Measurements from ENCODE around the gene KIAA1755.

DNA sequence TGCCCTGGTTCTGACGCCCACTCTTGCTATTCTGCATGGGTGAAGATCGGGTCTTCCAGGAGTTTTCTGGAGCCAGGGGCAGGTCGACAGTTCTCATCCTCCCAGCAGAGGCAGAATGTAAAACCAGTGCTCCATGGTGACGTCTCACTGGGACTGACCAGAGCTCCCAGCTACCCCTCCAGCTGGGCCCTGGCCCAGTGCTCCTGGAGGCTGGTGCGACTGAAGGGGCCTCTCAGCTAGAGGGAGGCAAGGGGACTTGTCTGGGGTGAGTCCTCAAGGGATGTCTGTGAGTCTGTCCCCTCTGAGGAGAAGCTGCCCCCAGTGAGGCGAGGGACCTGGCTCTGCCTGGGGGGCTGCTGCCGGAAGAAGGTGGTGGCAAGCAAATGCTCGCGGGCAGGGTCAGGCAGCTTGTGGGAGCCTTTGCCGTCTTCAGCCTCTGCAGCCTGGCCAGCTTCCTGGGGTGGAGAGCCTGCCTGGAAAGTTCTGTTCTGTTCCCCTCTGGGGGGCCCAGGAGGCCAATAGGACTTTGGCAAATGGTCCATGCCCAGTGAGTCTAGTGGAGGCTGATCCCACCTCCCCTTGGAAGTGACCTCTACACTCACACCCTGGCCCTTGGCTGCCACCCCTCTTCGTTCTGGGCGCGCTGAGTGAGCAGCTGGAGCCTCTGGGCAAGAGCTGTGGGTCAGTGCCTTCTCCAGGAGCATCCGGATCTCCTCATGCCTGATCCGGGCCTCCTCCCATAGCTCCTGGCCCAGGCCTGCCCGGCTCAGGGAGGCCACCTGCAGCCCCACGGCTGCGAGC, 47.5 kb downstream of the KIAA1755 start:
- TF ChIP-seq SUZ12 (IDR thresholded peaks at IDR 0.05; ENCODE audit: extremely low read depth, insufficient read depth, insufficient read length) (no peak), YY1 (IDR thresholded peaks at IDR 0.05; ENCODE audit: insufficient read depth, insufficient read length) (no peak)

Data from NT2/D1 (cell line).